Sigmoid colon (tissue), 7 donors: ENCODE results near the gene FBXW8. TPM values are rescaled to one million over a fixed set of nuclear protein-coding genes. Genes with fewer than 3 reads are reported as not detected.

ENCODE experiments used
- DNase-seq: peaks from one replicate; pipeline ENCODE4 v3.0.0-alpha.2; 2019
- H3K27ac ChIP-seq, 4 donors: fragments of 200-600 bp; sonication (generic); one replicate each; pipeline ENCODE4 v1.5.1; 2016 to 2019; ENCODE audit warnings: mild to moderate bottlenecking in 1 of 4
- H3K27me3 ChIP-seq, 3 donors: fragments of 200-600 bp; sonication (generic); one replicate each; pipeline ENCODE4 v1.5.1; 2019; ENCODE audit warnings: mild to moderate bottlenecking in 1 of 3
- H3K36me3 ChIP-seq, 4 donors: fragments of 200-600 bp; sonication (generic); one replicate each; pipeline ENCODE4 v1.5.1; 2016 to 2019
- H3K4me1 ChIP-seq, 4 donors: fragments of 200-600 bp; sonication (generic); one replicate each; pipeline ENCODE4 v1.5.1; 2017 to 2019
- H3K4me3 ChIP-seq, 4 donors: fragments of 200-600 bp; sonication (generic); one replicate each; pipeline ENCODE4 v1.5.1; 2017 to 2019; ENCODE audit warnings: mild to moderate bottlenecking in 2 of 4, moderate library complexity in 1 of 4
- H3K9me3 ChIP-seq, 4 donors: fragments of 200-600 bp in 3 of 4; sonication (generic) in 3 of 4; one replicate each; pipeline versions ENCODE4 v1.5.1 to v1.6.1; 2013 to 2019
- CTCF ChIP-seq, 4 experiments: fragments of 450-650 bp in 3 of 4; fragments of 200-600 bp in 1 of 4; IDR thresholded peaks; one replicate each; pipeline ENCODE4 v1.5.1; 2016 to 2019; ENCODE audit warnings: antibody characterized with exemption in 4 of 4, mild to moderate bottlenecking in 3 of 4, moderate library complexity in 2 of 4
- EP300 ChIP-seq, 4 donors: sonication (generic); formaldehyde crosslinking; IDR thresholded peaks; one replicate each; pipeline ENCODE4 v1.6.1; 2017; ENCODE audit warnings: antibody characterized with exemption in 4 of 4
- POLR2A ChIP-seq, 2 donors: fragments of 450-650 bp; IDR thresholded peaks; one replicate each; pipeline ENCODE4 v1.6.1; 2016; ENCODE audit warnings: antibody characterized with exemption in 2 of 2, mild to moderate bottlenecking in 2 of 2, moderate library complexity in 2 of 2
- POLR2AphosphoS5 ChIP-seq, 4 donors: sonication (generic); formaldehyde crosslinking; IDR thresholded peaks; one replicate each; pipeline ENCODE4 v1.6.1; 2017; ENCODE audit warnings: antibody characterized with exemption in 4 of 4
- WGBS, 2 donors: extraction: QIAGEN DNeasy Blood & Tissue Kit; methylation state at CpG; one replicate each; pipeline ENCODE4 v1.1.7; 2013; 5-methylcytosine and 5-hydroxymethylcytosine counted together
- intact Hi-C: fragments of 100-400 bp; cut with DNase I; formaldehyde crosslinking; loops from one replicate; pipeline ENCODE4 v1.15.1; 2023
- polyA plus RNA-seq, 3 donors: library from polyadenylated mRNA; stranded (reverse); fragments of 200-250 nt; gene quantifications; one replicate each; pipeline ENCODE4 v1.2.3, GENCODE V29; 2013
- total RNA-seq, 4 donors: library from RNA; depleted of rRNA; stranded (reverse); fragments of >200 nt; gene quantifications; one replicate each; pipeline ENCODE4 v1.1.0, GENCODE V29; 2016
- donor health status: healthy with polysubstance abuse.
- donor health status: Bipolar disorder and iron deficiency.
- donor health status: healthy.

The FBXW8 gene
- total and polyA plus RNA-seq, 7 donors, result 2.3 to 19.1 (median 7.7) TPM

GRCh38 chr12:116941188-116941587, 30.4 kb downstream of the FBXW8 start:
- peaks cover 2 to 10% (median 6%) of the 10 kb centered on the region in 4 donors for H3K36me3 ChIP-seq
- 97% methylated on average over 5 of the region's 5 CpGs for WGBS, 2 donors
- no peaks in the 10 kb centered on the region for H3K27me3 ChIP-seq
- intact Hi-C loops, result no loop called here
- peaks cover 0 to 18% (median 15%) of the 10 kb centered on the region in 4 donors for H3K4me1 ChIP-seq
- H3K9me3 ChIP-seq, result no peaks in the 10 kb centered on the region
- no peak for TF ChIP-seq EP300 (IDR thresholded peaks at IDR 0.05)
- no peak for TF ChIP-seq POLR2AphosphoS5 (IDR thresholded peaks at IDR 0.05)
- TF ChIP-seq CTCF (IDR thresholded peaks at IDR 0.05), result no peak
- no peak for TF ChIP-seq POLR2A (IDR thresholded peaks at IDR 0.05)
- H3K27ac ChIP-seq, result no peak overlapping the region
- DNase-seq, result no peak
- H3K4me3 ChIP-seq, result no peak overlapping the region

- DNase-seq, result no peak
- WGBS, 2 donors, result 72 to 90% methylated on average over 6 of the region's 6 CpGs
Measured at GRCh38 chr12:116943419-116944372, 32.9 kb downstream of the FBXW8 start.

GRCh38 chr12:116945886-116946550, 35.3 kb downstream of the FBXW8 start:
- 93 to 94% methylated on average over 9 of the region's 9 CpGs for WGBS, 2 donors
- intact Hi-C loops, result no loop called here
- H3K36me3 ChIP-seq, result peaks cover 7 to 41% (median 13%) of the 10 kb centered on the region in 4 donors

More at GRCh38 chr12:116943419-116944372, 32.9 kb downstream of the FBXW8 start:
- H3K27me3 ChIP-seq, result no peaks in the 10 kb centered on the region
- H3K9me3 ChIP-seq, result no peaks in the 10 kb centered on the region
- H3K4me1 ChIP-seq, result peaks cover 0 to under 1% (median under 1%) of the 10 kb centered on the region in 4 donors
- peaks cover 7 to 23% (median 13%) of the 10 kb centered on the region in 4 donors for H3K36me3 ChIP-seq
- H3K4me3 ChIP-seq, result no peak overlapping the region
- intact Hi-C loops, result no loop called here
- TF ChIP-seq CTCF (IDR thresholded peaks at IDR 0.05), result no peak
- no peak for TF ChIP-seq EP300 (IDR thresholded peaks at IDR 0.05)
- no peak for TF ChIP-seq POLR2AphosphoS5 (IDR thresholded peaks at IDR 0.05)
- no peak for TF ChIP-seq POLR2A (IDR thresholded peaks at IDR 0.05)
- no peak overlapping the region for H3K27ac ChIP-seq

GRCh38 chr12:116948298-116948697, 37.5 kb downstream of the FBXW8 start:
- Histone ChIP-seq H3K9me3 (no peaks in the 10 kb centered on the region), H3K4me3 (no peak overlapping the region), H3K4me1 (no peaks in the 10 kb centered on the region), H3K36me3 (peaks cover 7 to 48% (median 13%) of the 10 kb centered on the region in 4 donors), H3K27me3 (no peaks in the 10 kb centered on the region), H3K27ac (no peak overlapping the region)
- DNase-seq, result no peak
- intact Hi-C loops, result no loop called here
- 90 to 92% methylated on average over 2 of the region's 2 CpGs for WGBS, 2 donors
- TF ChIP-seq CTCF (IDR thresholded peaks at IDR 0.05) (no peak), POLR2A (IDR thresholded peaks at IDR 0.05) (no peak), EP300 (IDR thresholded peaks at IDR 0.05) (no peak), POLR2AphosphoS5 (IDR thresholded peaks at IDR 0.05) (no peak)

More at GRCh38 chr12:116945886-116946550, 35.3 kb downstream of the FBXW8 start:
- H3K9me3 ChIP-seq, result no peaks in the 10 kb centered on the region
- no peak overlapping the region for H3K27ac ChIP-seq
- no peak overlapping the region for H3K4me3 ChIP-seq
- no peak for TF ChIP-seq CTCF (IDR thresholded peaks at IDR 0.05)
- no peak for TF ChIP-seq POLR2A (IDR thresholded peaks at IDR 0.05)
- TF ChIP-seq POLR2AphosphoS5 (IDR thresholded peaks at IDR 0.05), result no peak
- TF ChIP-seq EP300 (IDR thresholded peaks at IDR 0.05), result no peak
- no peak for DNase-seq
- no peaks in the 10 kb centered on the region for H3K27me3 ChIP-seq
- no peaks in the 10 kb centered on the region for H3K4me1 ChIP-seq
